GM19035 (cell line): ENCODE results near the gene RIC3.
A peak's percentile ranks its signal among the peaks of the same experiment; 100 is the strongest.

Source experiments
- ATAC-seq: cut with Tn5 transposase; IDR thresholded peaks from one replicate; pipeline ENCODE4 v1.9.1; 2021; ENCODE audit not compliant: unreplicated experiment

RIC3 gene

GRCh38 chr11:8090756-8091155 lies 78.1 kb downstream of the RIC3 start:
- no peak for ATAC-seq

GRCh38 chr11:8089791-8090510 lies 78.9 kb downstream of the RIC3 start:
- ATAC-seq: no peak

- no peak for ATAC-seq
These were observed 81.1 kb downstream of the RIC3 start for GRCh38 chr11:8087756-8088155.

- peak; percentile 35 for ATAC-seq
These were observed 81.6 kb downstream of the RIC3 start for GRCh38 chr11:8087185-8087584.

- ATAC-seq: no peak
These were observed 82.3 kb downstream of the RIC3 start for GRCh38 chr11:8086571-8086970.

GRCh38 chr11:8086001-8086479 lies 82.8 kb downstream of the RIC3 start:
- ATAC-seq: no peak

GRCh38 chr11:8085011-8085645 lies 83.7 kb downstream of the RIC3 start:
- no peak for ATAC-seq

GRCh38 chr11:8084352-8084751 lies 84.5 kb downstream of the RIC3 start:
- no peak for ATAC-seq

- no peak for ATAC-seq
These were observed 84.9 kb downstream of the RIC3 start for GRCh38 chr11:8083871-8084281.

- no peak for ATAC-seq
These were observed 85.8 kb downstream of the RIC3 start for GRCh38 chr11:8083088-8083395.

- no peak for ATAC-seq
These were observed 86.3 kb downstream of the RIC3 start for GRCh38 chr11:8082391-8083087.

GRCh38 chr11:8081591-8082250 lies 87.1 kb downstream of the RIC3 start:
- no peak for ATAC-seq

- no peak for ATAC-seq
These were observed 87.9 kb downstream of the RIC3 start, which contains the start of gene TUB for GRCh38 chr11:8080674-8081590. TSS of gene TUB (plus strand) at chr11:8081211. CDS start at chr11:8081511, 300 bp downstream.

GRCh38 chr11:8080069-8080670 lies 88.7 kb downstream of the RIC3 start:
- ATAC-seq: no peak

GRCh38 chr11:8079111-8079675 lies 89.6 kb downstream of the RIC3 start:
- ATAC-seq: no peak

GRCh38 chr11:8075119-8075726 lies 93.6 kb downstream of the RIC3 start:
- ATAC-seq: no peak

GRCh38 chr11:8071616-8072581 lies 96.9 kb downstream of the RIC3 start:
- ATAC-seq: no peak
